Naive thymus-derived CD8-positive, alpha-beta T cell (primary cell): Measurements from ENCODE around the gene JAKMIP2. TPM values are rescaled to one million over a fixed set of nuclear protein-coding genes. Genes with fewer than 3 reads are reported as not detected.
"Not testable (repeated sequence)": the region's sequence is repeated elsewhere in the genome, so short reads cannot be mapped to it uniquely, and the experiment has no call there.

ENCODE experiments used
- ATAC-seq, 2 donors: fragments of 150-1000 bp; cut with Tn5 transposase in 1 of 2; sonication (Bioruptor Pico), chemical (Tn5 transposase) in 1 of 2; 1 replicate in 1 of 2; 2 replicates in 1 of 2; pipeline ENCODE4 v1.10.0; 2021; ENCODE audit warnings: mild to moderate bottlenecking in 2 of 2, moderate library complexity in 2 of 2
- POLR2A ChIA-PET: fragments of 350-600 bp; sonication (Branson Sonifier 250); formaldehyde crosslinking; loops from one replicate; lab custom pipeline; 2021; ENCODE audit warnings: antibody characterized with exemption; lab: Charles Lee
- DNase-seq, 10 donors: peaks; one replicate each; pipeline versions ENCODE4 v3.0.0 to v3.0.0-alpha.2; 2020 to 2022
- H3K27ac Mint-ChIP-seq, 10 donors: one replicate each; pipeline ENCODE4 v1.8.0; 2020 to 2022; ENCODE audit warnings: mild to moderate bottlenecking in 10 of 10, mixed read lengths in 10 of 10, moderate library complexity in 4 of 10, inconsistent platforms in 1 of 10
- H3K27me3 Mint-ChIP-seq, 5 donors: one replicate each; pipeline ENCODE4 v1.8.0; 2021 to 2022; ENCODE audit warnings: mixed read lengths in 5 of 5
- H3K36me3 Mint-ChIP-seq, 3 donors: one replicate each; pipeline ENCODE4 v1.8.0; 2020 to 2022; ENCODE audit warnings: mixed read lengths in 3 of 3, mild to moderate bottlenecking in 2 of 3, inconsistent platforms in 1 of 3
- H3K4me1 Mint-ChIP-seq, 4 donors: one replicate each; pipeline ENCODE4 v1.8.0; 2021 to 2022; ENCODE audit warnings: mixed read lengths in 4 of 4
- H3K4me3 Mint-ChIP-seq, 10 donors: one replicate each; pipeline ENCODE4 v1.8.0; 2020 to 2022; ENCODE audit warnings: mild to moderate bottlenecking in 10 of 10, mixed read lengths in 10 of 10, moderate library complexity in 6 of 10, inconsistent platforms in 1 of 10
- H3K9me3 Mint-ChIP-seq, 9 donors: one replicate each; pipeline ENCODE4 v1.8.0; 2020 to 2022; ENCODE audit warnings: mixed read lengths in 9 of 9, mild to moderate bottlenecking in 3 of 9, inconsistent platforms in 1 of 9, moderate library complexity in 1 of 9
- polyA plus RNA-seq, 3 donors: library from polyadenylated mRNA; unstranded; fragments of 300-500 nt; fragmentation: Illumina TruSeq; gene quantifications; one replicate each; pipeline ENCODE4 v1.2.3, GENCODE V29; 2021
- total RNA-seq, 8 experiments: library from RNA in 2 of 8; stranded (reverse) in 2 of 8; gene quantifications; one replicate each; pipeline ENCODE4 v1.2.3 and lab custom pipeline; 2021 to 2026

Gene JAKMIP2
- total and polyA plus RNA-seq, 5 experiments from 2014 or later: 0.44 to 3.5 (median 0.51) TPM

GRCh38 chr5:147580418-147580817 lies 202.1 kb downstream of the JAKMIP2 start:
- POLR2A ChIA-PET, H3K27me3 Mint-ChIP-seq, H3K4me1 Mint-ChIP-seq, H3K4me3 Mint-ChIP-seq, H3K27ac Mint-ChIP-seq, DNase-seq, ATAC-seq: not testable (repeated sequence)
- peaks cover 0 to 18% (median 5%) of the 10 kb centered on the region in 3 donors for H3K36me3 Mint-ChIP-seq
- H3K9me3 Mint-ChIP-seq: peaks cover 5 to 21% (median 16%) of the 10 kb centered on the region in 9 donors

GRCh38 chr5:147578228-147579024 lies 204.1 kb downstream of the JAKMIP2 start:
- Mint-ChIP-seq H3K27me3 (peaks cover 0 to 6% (median 3%) of the 10 kb centered on the region in 5 donors), H3K9me3 (peaks cover 5 to 21% (median 16%) of the 10 kb centered on the region in 9 donors), H3K36me3 (peaks cover 0 to 18% (median 5%) of the 10 kb centered on the region in 3 donors), H3K27ac (no peak overlapping the region), H3K4me3 (no peak overlapping the region), H3K4me1 (no peaks in the 10 kb centered on the region)
- ATAC-seq: no peak
- no peak for DNase-seq
- POLR2A ChIA-PET: no interaction called here

GRCh38 chr5:147576646-147577535 lies 205.6 kb downstream of the JAKMIP2 start:
- ATAC-seq (no peak), DNase-seq (no peak)
- Mint-ChIP-seq H3K27ac (no peak overlapping the region), H3K4me1 (no peaks in the 10 kb centered on the region), H3K4me3 (no peak overlapping the region), H3K27me3 (peaks cover 0 to 6% (median 3%) of the 10 kb centered on the region in 5 donors), H3K9me3 (peaks cover 5 to 21% (median 16%) of the 10 kb centered on the region in 9 donors), H3K36me3 (peaks cover 0 to 18% (median 5%) of the 10 kb centered on the region in 3 donors)
- POLR2A ChIA-PET: no interaction called here

GRCh38 chr5:147575598-147575997 lies 206.9 kb downstream of the JAKMIP2 start:
- POLR2A ChIA-PET: no interaction called here
- DNase-seq: no peak
- H3K27me3 Mint-ChIP-seq: peaks cover 0 to 6% (median 3%) of the 10 kb centered on the region in 5 donors
- H3K36me3 Mint-ChIP-seq: peaks cover 0 to 10% (median 2%) of the 10 kb centered on the region in 3 donors
- H3K9me3 Mint-ChIP-seq: peaks cover 0 to 14% (median 8%) of the 10 kb centered on the region in 9 donors
- H3K4me3 Mint-ChIP-seq: no peak overlapping the region
- H3K27ac Mint-ChIP-seq: no peak overlapping the region
- no peaks in the 10 kb centered on the region for H3K4me1 Mint-ChIP-seq
- no peak for ATAC-seq

- no peak for ATAC-seq
- POLR2A ChIA-PET: no interaction called here
- Mint-ChIP-seq H3K27me3 (peaks cover 0 to 3% (median 2%) of the 10 kb centered on the region in 5 donors), H3K27ac (no peak overlapping the region), H3K4me3 (no peak overlapping the region), H3K4me1 (no peaks in the 10 kb centered on the region), H3K36me3 (no peaks in the 10 kb centered on the region), H3K9me3 (peaks cover 0 to under 1% (median 0%) of the 10 kb centered on the region in 9 donors)
- no peak for DNase-seq
Observed at GRCh38 chr5:147573211-147573610, 209.3 kb downstream of the JAKMIP2 start.

GRCh38 chr5:147568710-147569406 lies 213.7 kb downstream of the JAKMIP2 start:
- no peak for ATAC-seq
- DNase-seq: no peak
- Mint-ChIP-seq H3K9me3 (no peaks in the 10 kb centered on the region), H3K27ac (no peak overlapping the region), H3K4me3 (no peak overlapping the region), H3K27me3 (peaks cover 0 to 1% (median 0%) of the 10 kb centered on the region in 5 donors), H3K4me1 (no peaks in the 10 kb centered on the region), H3K36me3 (no peaks in the 10 kb centered on the region)
- POLR2A ChIA-PET: no interaction called here

GRCh38 chr5:147567917-147568598 lies 214.5 kb downstream of the JAKMIP2 start:
- no peak overlapping the region for H3K27ac Mint-ChIP-seq
- H3K9me3 Mint-ChIP-seq: no peaks in the 10 kb centered on the region
- POLR2A ChIA-PET: no interaction called here
- H3K27me3 Mint-ChIP-seq: peaks cover 0 to 1% (median 0%) of the 10 kb centered on the region in 5 donors
- no peak for DNase-seq
- ATAC-seq: no peak
- no peak overlapping the region for H3K4me3 Mint-ChIP-seq
- no peaks in the 10 kb centered on the region for H3K36me3 Mint-ChIP-seq
- H3K4me1 Mint-ChIP-seq: no peaks in the 10 kb centered on the region

- Mint-ChIP-seq H3K27ac (peak overlapping the region in 1 of 10 donors; percentile 36), H3K36me3 (no peaks in the 10 kb centered on the region)
- POLR2A ChIA-PET: no interaction called here
Observed at GRCh38 chr5:147565524-147565923, 217.0 kb downstream of the JAKMIP2 start.

GRCh38 chr5:147564124-147564486 lies 218.4 kb downstream of the JAKMIP2 start:
- DNase-seq (no peak), ATAC-seq (no peak)
- no peaks in the 10 kb centered on the region for H3K9me3 Mint-ChIP-seq
- H3K27me3 Mint-ChIP-seq: peaks cover 0 to 3% (median 2%) of the 10 kb centered on the region in 5 donors
- POLR2A ChIA-PET: no interaction called here
- H3K4me3 Mint-ChIP-seq: no peak overlapping the region
- H3K27ac Mint-ChIP-seq: no peak overlapping the region
- no peaks in the 10 kb centered on the region for H3K36me3 Mint-ChIP-seq
- H3K4me1 Mint-ChIP-seq: no peaks in the 10 kb centered on the region

More at GRCh38 chr5:147565524-147565923, 217.0 kb downstream of the JAKMIP2 start:
- peaks cover 0 to 3% (median 1%) of the 10 kb centered on the region in 5 donors for H3K27me3 Mint-ChIP-seq
- no peaks in the 10 kb centered on the region for H3K9me3 Mint-ChIP-seq
- H3K4me3 Mint-ChIP-seq: no peak overlapping the region
- DNase-seq: no peak
- ATAC-seq: no peak
- no peaks in the 10 kb centered on the region for H3K4me1 Mint-ChIP-seq

- H3K9me3 Mint-ChIP-seq: no peaks in the 10 kb centered on the region
- peaks cover 0 to 3% (median 2%) of the 10 kb centered on the region in 5 donors for H3K27me3 Mint-ChIP-seq
- ATAC-seq: no peak
- no peaks in the 10 kb centered on the region for H3K36me3 Mint-ChIP-seq
- peak overlapping the region in 1 of 10 donors; percentile 44 for H3K27ac Mint-ChIP-seq
- POLR2A ChIA-PET: no interaction called here
- H3K4me1 Mint-ChIP-seq: no peaks in the 10 kb centered on the region
- DNase-seq: no peak
- no peak overlapping the region for H3K4me3 Mint-ChIP-seq
Observed at GRCh38 chr5:147563466-147564123, 218.9 kb downstream of the JAKMIP2 start.

GRCh38 chr5:147561435-147561834 lies 221.1 kb downstream of the JAKMIP2 start:
- Mint-ChIP-seq H3K4me1 (no peaks in the 10 kb centered on the region), H3K4me3 (no peak overlapping the region), H3K27me3 (peaks cover 0 to 3% (median 2%) of the 10 kb centered on the region in 5 donors), H3K36me3 (no peaks in the 10 kb centered on the region), H3K27ac (no peak overlapping the region), H3K9me3 (no peaks in the 10 kb centered on the region)
- POLR2A ChIA-PET: no interaction called here
- ATAC-seq: no peak
- no peak for DNase-seq
